HEK293 (cell line): Measurements from ENCODE around the gene PHTF1.

Source experiments
- CTCF ChIA-PET: fragments of 350-600 bp; formaldehyde crosslinking; extraction: SDS; loops from one replicate; lab custom pipeline; 2021; ENCODE audit warnings: antibody characterized with exemption; lab: Yijun Ruan, JAX
- POLR2A ChIA-PET: fragments of 300-600 bp; formaldehyde crosslinking; extraction: SDS; loops from one replicate; lab custom pipeline; 2020; ENCODE audit warnings: antibody characterized with exemption, inconsistent platforms; lab: Yijun Ruan, JAX
- H3K27ac ChIP-seq: fragments of 200-500 bp; sonication (Bioruptor generic); 2 replicates; pipeline ENCODE4 v1.5.1; 2014; ENCODE audit warnings: low read depth, low read length, control low read depth, inconsistent platforms; ENCODE audit errors: extremely low read depth
- H3K36me3 ChIP-seq, 2 experiments: fragments of 200-500 bp in 1 of 2; sonication (Bioruptor generic) in 1 of 2; 1 replicate in 1 of 2; 2 replicates in 1 of 2; pipeline ENCODE4 v1.5.1; 2014 to 2017; ENCODE audit warnings: inconsistent platforms in 2 of 2, low read length in 2 of 2; ENCODE audit not compliant: control insufficient read depth in 2 of 2, insufficient read depth in 1 of 2
- H3K4me1 ChIP-seq: fragments of 200-500 bp; sonication (Bioruptor generic); 2 replicates; pipeline ENCODE4 v1.5.1; 2014; ENCODE audit warnings: mild to moderate bottlenecking, low read length, inconsistent platforms; ENCODE audit not compliant: control insufficient read depth, insufficient read depth
- H3K4me3 ChIP-seq: 2 replicates; pipeline ENCODE4 v1.5.1; 2011; ENCODE audit warnings: low read depth, mild to moderate bottlenecking, control low read depth, low read length, moderate library complexity
- H3K9me3 ChIP-seq: fragments of 200-500 bp; sonication (Bioruptor generic); 2 replicates; pipeline ENCODE4 v1.5.1; 2014; ENCODE audit warnings: low read depth, low read length, inconsistent platforms; ENCODE audit not compliant: control insufficient read depth, insufficient read depth
- BCL11B ChIP-seq: fragments of 450-650 bp; formaldehyde crosslinking; IDR thresholded peaks from 2 replicates; pipeline ENCODE4 v1.5.1; 2016; ENCODE audit warnings: low read depth, missing biosample characterization, missing genetic modification characterization
- EGR2 ChIP-seq: fragments of 450-650 bp; formaldehyde crosslinking; IDR thresholded peaks from 2 replicates; pipeline ENCODE4 v1.5.1; 2016; ENCODE audit warnings: low read depth, missing biosample characterization, missing genetic modification characterization
- HOXD13 ChIP-seq: sonication (generic); formaldehyde crosslinking; IDR thresholded peaks from 2 replicates; pipeline ENCODE4 v1.8.0; 2022; ENCODE audit warnings: missing genetic modification reagents, borderline replicate concordance
- PRDM1 ChIP-seq: fragments of 450-650 bp; formaldehyde crosslinking; IDR thresholded peaks from 2 replicates; pipeline ENCODE4; 2016; ENCODE audit warnings: missing biosample characterization, missing genetic modification characterization
- ZBTB8A ChIP-seq: fragments of 450-650 bp; formaldehyde crosslinking; IDR thresholded peaks from 2 replicates; pipeline ENCODE4 v1.5.1; 2016; ENCODE audit warnings: missing biosample characterization, missing genetic modification characterization
- ZFHX2 ChIP-seq: fragments of 450-650 bp; formaldehyde crosslinking; conservative IDR thresholded peaks from 2 replicates; pipeline ENCODE4 v1.5.1; 2016; ENCODE audit warnings: missing biosample characterization, missing genetic modification characterization
- ZNF132 ChIP-seq: fragments of 450-650 bp; formaldehyde crosslinking; IDR thresholded peaks from 2 replicates; pipeline ENCODE4 v1.5.1; 2017; ENCODE audit warnings: missing biosample characterization, missing genetic modification characterization, borderline replicate concordance
- ZNF19 ChIP-seq: fragments of 450-650 bp; formaldehyde crosslinking; IDR thresholded peaks from 2 replicates; pipeline ENCODE4; 2016; ENCODE audit warnings: missing biosample characterization, missing genetic modification characterization, low read depth
- ZNF433 ChIP-seq: fragments of 450-650 bp; formaldehyde crosslinking; IDR thresholded peaks from 2 replicates; pipeline ENCODE4 v1.5.1; 2016; ENCODE audit warnings: missing biosample characterization, missing genetic modification characterization, low read depth
- ZNF623 ChIP-seq: fragments of 450-650 bp; formaldehyde crosslinking; IDR thresholded peaks from 2 replicates; pipeline ENCODE4 v1.5.1; 2016; ENCODE audit warnings: missing biosample characterization, missing genetic modification characterization
- TF ChIP-seq, protein P1 (sequence below): fragments of 450-650 bp; formaldehyde crosslinking; IDR thresholded peaks from 2 replicates; pipeline ENCODE4 v1.5.1; 2016; ENCODE audit warnings: missing biosample characterization, missing genetic modification characterization
- TF ChIP-seq, protein P2 (sequence below): fragments of 450-650 bp; formaldehyde crosslinking; optimal IDR thresholded peaks from 2 replicates; pipeline ENCODE3; 2016; ENCODE audit warnings: missing biosample characterization, mild to moderate bottlenecking, missing genetic modification characterization
- TF ChIP-seq, protein P3 (sequence below): fragments of 450-650 bp; formaldehyde crosslinking; IDR thresholded peaks from 2 replicates; pipeline ENCODE4 v1.5.1; 2016; ENCODE audit warnings: missing biosample characterization, missing genetic modification characterization
- TF ChIP-seq, protein P4 (sequence below): fragments of 450-650 bp; formaldehyde crosslinking; IDR thresholded peaks from 2 replicates; pipeline ENCODE4 v1.5.1; 2017; ENCODE audit warnings: missing biosample characterization, missing genetic modification characterization
- TF ChIP-seq, protein P5 (sequence below): fragments of 450-650 bp; formaldehyde crosslinking; IDR thresholded peaks from 2 replicates; pipeline ENCODE4 v1.5.1; 2016; ENCODE audit warnings: missing biosample characterization, missing genetic modification characterization

Gene PHTF1

DNA sequence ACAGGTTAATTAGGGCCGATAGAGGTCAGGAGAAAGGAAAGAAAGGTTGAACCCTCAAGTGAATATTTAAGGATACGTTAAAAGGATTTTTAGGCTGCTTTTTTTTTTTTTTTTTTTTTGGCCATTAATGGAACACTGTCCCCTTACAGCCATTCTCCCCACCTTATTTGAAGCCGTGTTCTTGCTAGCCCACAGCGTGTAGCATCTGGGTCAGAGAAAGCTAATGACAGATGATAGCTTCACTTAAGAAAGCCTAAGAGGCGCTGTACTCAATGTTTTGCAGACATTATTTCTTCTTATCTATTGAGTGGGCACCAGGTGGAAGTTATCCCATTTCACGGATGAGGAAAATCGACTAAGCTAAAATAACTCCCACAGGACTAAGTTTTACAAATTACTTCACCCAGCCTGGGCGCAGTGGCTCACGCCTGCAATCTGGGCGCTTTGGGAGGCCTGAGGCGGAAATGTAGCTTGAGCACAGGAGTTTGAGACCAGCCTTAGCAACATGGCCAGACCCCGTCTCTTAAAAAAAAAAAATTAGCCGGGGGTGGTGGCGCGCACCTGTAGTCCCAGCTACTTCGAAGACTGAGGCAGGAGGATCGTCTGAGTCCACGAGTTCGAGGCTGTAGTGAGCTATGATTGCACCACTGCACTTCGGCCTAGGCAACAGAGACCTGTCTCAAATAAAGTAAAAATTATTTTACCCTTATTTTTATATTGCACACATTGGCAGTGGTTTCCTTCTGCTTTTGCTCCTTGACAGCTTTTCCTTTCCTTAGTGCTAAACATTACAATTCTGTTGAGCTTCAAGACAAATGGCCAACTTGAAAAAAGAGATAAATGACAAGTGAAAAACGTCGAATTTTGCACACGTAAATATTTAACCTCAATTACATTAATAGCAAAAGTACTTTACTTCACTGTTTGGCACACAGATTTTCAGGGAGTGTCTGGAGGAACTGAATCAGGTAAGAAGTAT is 1.1 kb upstream of the PHTF1 start:
- CTCF ChIA-PET = interaction anchor here (0.6 to 1.3 kb wide), 5 partner anchors 34 to 613 kb away, joined by 3 to 9 read pairs (median 3); no protein-coding TSS in a partner anchor

DNA sequence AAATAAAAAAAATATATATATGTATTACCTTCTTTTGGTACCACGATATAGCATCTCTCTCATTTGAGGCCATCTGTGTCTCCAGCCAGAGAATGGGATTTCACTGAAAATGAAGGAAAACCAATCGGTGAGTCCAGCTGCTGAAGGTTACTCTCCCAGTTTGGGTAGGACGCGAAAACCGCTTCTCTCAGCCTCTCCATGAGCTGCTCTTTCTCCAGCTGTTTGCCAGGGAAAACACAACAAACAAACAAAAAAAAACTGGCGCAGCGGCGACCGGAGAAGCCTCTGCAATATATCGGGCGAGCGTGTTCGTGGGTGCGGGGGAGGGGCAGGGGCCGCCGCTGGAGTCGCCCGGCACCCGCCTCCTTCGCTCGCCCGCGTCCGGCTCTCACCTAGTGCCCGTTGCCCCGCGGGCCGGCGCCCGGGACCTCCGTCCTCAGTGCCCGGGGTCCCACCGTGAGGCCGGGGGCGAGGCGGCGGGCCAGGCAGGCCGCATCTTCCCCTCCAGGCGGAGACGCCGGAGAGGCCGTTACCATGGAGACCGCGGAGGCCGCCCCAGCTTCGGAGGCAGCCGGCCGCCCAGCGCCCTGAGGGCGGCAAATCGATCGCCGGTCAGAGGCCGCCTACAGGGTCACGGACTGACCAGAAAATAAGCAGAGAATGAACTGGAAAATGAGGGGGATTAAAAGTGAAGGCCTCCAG is 504 bp downstream of the PHTF1 start:
- ChIA-PET CTCF (interaction anchor here (0.6 to 1.5 kb wide), 7 partner anchors 12 to 1359 kb away, joined by 3 to 9 read pairs (median 3); partner anchors contain the start of gene OLFML3), POLR2A (interaction anchor here (0.6 to 2.9 kb wide), 12 partner anchors 11 to 1360 kb away, joined by 3 to 32 read pairs (median 4); partner anchors contain the start of genes AP4B1, HIPK1 and RSBN1)
- Histone ChIP-seq H3K36me3 (peaks cover 0 to 24% of the 10 kb centered on the region in 2 experiments; a peak in 2 of 3 replicates), H3K9me3 (no peaks in the 10 kb centered on the region), H3K4me1 (peaks cover 4% of the 10 kb centered on the region; the same call in 1 of the 2 replicates), H3K4me3 (peak overlapping the region; percentile 83), H3K27ac (peak overlapping the region; percentile 94)
- peak; percentile 87 for TF ChIP-seq ZFHX2 (tag by site-specific recombination)
- TF ChIP-seq EGR2 (tag by site-specific recombination) = peak; percentile 81
- TF ChIP-seq ZNF19 = no peak
- peak; percentile 97 for TF ChIP-seq ZBTB8A
- no peak for TF ChIP-seq ZNF433 (tag by site-specific recombination)
- TF ChIP-seq HOXD13 = no peak
- 0 out of 2 replicates have a peak, but pooled peaks have one; percentile 17 for TF ChIP-seq BCL11B (tag by site-specific recombination)
- no peak for TF ChIP-seq ZNF623 (tag by site-specific recombination)
- TF ChIP-seq, protein P1, sequence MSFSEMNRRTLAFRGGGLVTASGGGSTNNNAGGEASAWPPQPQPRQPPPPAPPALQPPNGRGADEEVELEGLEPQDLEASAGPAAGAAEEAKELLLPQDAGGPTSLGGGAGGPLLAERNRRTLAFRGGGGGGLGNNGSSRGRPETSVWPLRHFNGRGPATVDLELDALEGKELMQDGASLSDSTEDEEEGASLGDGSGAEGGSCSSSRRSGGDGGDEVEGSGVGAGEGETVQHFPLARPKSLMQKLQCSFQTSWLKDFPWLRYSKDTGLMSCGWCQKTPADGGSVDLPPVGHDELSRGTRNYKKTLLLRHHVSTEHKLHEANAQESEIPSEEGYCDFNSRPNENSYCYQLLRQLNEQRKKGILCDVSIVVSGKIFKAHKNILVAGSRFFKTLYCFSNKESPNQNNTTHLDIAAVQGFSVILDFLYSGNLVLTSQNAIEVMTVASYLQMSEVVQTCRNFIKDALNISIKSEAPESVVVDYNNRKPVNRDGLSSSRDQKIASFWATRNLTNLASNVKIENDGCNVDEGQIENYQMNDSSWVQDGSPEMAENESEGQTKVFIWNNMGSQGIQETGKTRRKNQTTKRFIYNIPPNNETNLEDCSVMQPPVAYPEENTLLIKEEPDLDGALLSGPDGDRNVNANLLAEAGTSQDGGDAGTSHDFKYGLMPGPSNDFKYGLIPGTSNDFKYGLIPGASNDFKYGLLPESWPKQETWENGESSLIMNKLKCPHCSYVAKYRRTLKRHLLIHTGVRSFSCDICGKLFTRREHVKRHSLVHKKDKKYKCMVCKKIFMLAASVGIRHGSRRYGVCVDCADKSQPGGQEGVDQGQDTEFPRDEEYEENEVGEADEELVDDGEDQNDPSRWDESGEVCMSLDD (tag by site-specific recombination) = 0 out of 2 replicates have a peak, but pooled peaks have one; percentile 47
- TF ChIP-seq, protein P2, sequence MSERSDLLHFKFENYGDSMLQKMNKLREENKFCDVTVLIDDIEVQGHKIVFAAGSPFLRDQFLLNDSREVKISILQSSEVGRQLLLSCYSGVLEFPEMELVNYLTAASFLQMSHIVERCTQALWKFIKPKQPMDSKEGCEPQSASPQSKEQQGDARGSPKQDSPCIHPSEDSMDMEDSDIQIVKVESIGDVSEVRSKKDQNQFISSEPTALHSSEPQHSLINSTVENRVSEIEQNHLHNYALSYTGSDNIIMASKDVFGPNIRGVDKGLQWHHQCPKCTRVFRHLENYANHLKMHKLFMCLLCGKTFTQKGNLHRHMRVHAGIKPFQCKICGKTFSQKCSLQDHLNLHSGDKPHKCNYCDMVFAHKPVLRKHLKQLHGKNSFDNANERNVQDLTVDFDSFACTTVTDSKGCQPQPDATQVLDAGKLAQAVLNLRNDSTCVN (tag by site-specific recombination) = peak; percentile 76

More for the DNA sequence above, 1.1 kb upstream of the PHTF1 start:
- peaks cover 0 to 24% of the 10 kb centered on the region in 2 experiments; a peak in 2 of 3 replicates for H3K36me3 ChIP-seq
- no peak overlapping the region; the same call in 1 of the 2 replicates for H3K4me3 ChIP-seq
- POLR2A ChIA-PET = interaction anchor here (0.6 to 2.9 kb wide), 8 partner anchors 10 to 186 kb away, joined by 3 to 32 read pairs (median 4); partner anchors contain the start of genes HIPK1 and RSBN1
- peaks cover 4% of the 10 kb centered on the region; the same call in 1 of the 2 replicates for H3K4me1 ChIP-seq
- no peaks in the 10 kb centered on the region for H3K9me3 ChIP-seq
- H3K27ac ChIP-seq = peak overlapping the region; percentile 94
- TF ChIP-seq, protein P3, sequence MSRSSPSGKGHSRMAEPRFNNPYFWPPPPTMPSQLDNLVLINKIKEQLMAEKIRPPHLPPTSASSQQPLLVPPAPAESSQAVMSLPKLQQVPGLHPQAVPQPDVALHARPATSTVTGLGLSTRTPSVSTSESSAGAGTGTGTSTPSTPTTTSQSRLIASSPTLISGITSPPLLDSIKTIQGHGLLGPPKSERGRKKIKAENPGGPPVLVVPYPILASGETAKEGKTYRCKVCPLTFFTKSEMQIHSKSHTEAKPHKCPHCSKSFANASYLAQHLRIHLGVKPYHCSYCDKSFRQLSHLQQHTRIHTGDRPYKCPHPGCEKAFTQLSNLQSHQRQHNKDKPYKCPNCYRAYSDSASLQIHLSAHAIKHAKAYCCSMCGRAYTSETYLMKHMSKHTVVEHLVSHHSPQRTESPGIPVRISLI (tag by site-specific recombination) = peak; percentile 65; the same call in 1 of the 2 replicates
- TF ChIP-seq ZNF132 (no peak), PRDM1 (tag by site-specific recombination) (peak; percentile 39)
- TF ChIP-seq, protein P4, sequence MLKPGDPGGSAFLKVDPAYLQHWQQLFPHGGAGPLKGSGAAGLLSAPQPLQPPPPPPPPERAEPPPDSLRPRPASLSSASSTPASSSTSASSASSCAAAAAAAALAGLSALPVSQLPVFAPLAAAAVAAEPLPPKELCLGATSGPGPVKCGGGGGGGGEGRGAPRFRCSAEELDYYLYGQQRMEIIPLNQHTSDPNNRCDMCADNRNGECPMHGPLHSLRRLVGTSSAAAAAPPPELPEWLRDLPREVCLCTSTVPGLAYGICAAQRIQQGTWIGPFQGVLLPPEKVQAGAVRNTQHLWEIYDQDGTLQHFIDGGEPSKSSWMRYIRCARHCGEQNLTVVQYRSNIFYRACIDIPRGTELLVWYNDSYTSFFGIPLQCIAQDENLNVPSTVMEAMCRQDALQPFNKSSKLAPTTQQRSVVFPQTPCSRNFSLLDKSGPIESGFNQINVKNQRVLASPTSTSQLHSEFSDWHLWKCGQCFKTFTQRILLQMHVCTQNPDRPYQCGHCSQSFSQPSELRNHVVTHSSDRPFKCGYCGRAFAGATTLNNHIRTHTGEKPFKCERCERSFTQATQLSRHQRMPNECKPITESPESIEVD = 0 out of 2 replicates have a peak, but pooled peaks have one; percentile 5
- TF ChIP-seq, protein P5, sequence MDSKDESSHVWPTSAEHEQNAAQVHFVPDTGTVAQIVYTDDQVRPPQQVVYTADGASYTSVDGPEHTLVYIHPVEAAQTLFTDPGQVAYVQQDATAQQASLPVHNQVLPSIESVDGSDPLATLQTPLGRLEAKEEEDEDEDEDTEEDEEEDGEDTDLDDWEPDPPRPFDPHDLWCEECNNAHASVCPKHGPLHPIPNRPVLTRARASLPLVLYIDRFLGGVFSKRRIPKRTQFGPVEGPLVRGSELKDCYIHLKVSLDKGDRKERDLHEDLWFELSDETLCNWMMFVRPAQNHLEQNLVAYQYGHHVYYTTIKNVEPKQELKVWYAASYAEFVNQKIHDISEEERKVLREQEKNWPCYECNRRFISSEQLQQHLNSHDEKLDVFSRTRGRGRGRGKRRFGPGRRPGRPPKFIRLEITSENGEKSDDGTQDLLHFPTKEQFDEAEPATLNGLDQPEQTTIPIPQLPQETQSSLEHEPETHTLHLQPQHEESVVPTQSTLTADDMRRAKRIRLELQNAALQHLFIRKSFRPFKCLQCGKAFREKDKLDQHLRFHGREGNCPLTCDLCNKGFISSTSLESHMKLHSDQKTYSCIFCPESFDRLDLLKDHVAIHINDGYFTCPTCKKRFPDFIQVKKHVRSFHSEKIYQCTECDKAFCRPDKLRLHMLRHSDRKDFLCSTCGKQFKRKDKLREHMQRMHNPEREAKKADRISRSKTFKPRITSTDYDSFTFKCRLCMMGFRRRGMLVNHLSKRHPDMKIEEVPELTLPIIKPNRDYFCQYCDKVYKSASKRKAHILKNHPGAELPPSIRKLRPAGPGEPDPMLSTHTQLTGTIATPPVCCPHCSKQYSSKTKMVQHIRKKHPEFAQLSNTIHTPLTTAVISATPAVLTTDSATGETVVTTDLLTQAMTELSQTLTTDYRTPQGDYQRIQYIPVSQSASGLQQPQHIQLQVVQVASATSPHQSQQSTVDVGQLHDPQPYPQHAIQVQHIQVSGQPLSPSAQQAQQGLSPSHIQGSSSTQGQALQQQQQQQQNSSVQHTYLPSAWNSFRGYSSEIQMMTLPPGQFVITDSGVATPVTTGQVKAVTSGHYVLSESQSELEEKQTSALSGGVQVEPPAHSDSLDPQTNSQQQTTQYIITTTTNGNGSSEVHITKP (tag by site-specific recombination) = peak; percentile 96
